GM23248 (cell line): ENCODE measurements around the gene TMPRSS3. TPM values are rescaled to one million over a fixed set of nuclear protein-coding genes. Genes with fewer than 3 reads are reported as not detected.

ENCODE experiments used
- DNase-seq: peaks from one replicate; pipeline ENCODE4 v3.0.0-alpha.2; 2015
- H2AFZ ChIP-seq: fragments of 200-600 bp; sonication (generic); 2 replicates; pipeline ENCODE4 v1.6.1; 2016; ENCODE audit warnings: antibody characterized with exemption
- H3F3A ChIP-seq: fragments of 200-600 bp; sonication (generic); 2 replicates; pipeline ENCODE4 v1.6.1; 2016; ENCODE audit warnings: mild to moderate bottlenecking, antibody characterized with exemption, mixed run types; ENCODE audit not compliant: insufficient read depth
- H3K27ac ChIP-seq: fragments of 200-600 bp; sonication (generic); 2 replicates; pipeline ENCODE4 v1.5.1; 2016; ENCODE audit warnings: mild to moderate bottlenecking
- H3K27me3 ChIP-seq: fragments of 200-600 bp; sonication (generic); replicated peaks from 2 replicates; pipeline ENCODE4 v1.6.1; 2016; ENCODE audit warnings: mild to moderate bottlenecking; ENCODE audit not compliant: insufficient read depth
- H3K36me3 ChIP-seq: fragments of 200-600 bp; sonication (generic); 2 replicates; pipeline ENCODE4 v1.6.1; 2016; ENCODE audit warnings: low read depth, mild to moderate bottlenecking
- H3K4me1 ChIP-seq: fragments of 200-600 bp; sonication (generic); 2 replicates; pipeline ENCODE4 v1.6.1; 2016; ENCODE audit warnings: mild to moderate bottlenecking; ENCODE audit not compliant: insufficient read depth
- H3K4me2 ChIP-seq: fragments of 200-600 bp; sonication (generic); one replicate; pipeline ENCODE4 v1.6.1; 2016; ENCODE audit warnings: mild to moderate bottlenecking; ENCODE audit not compliant: unreplicated experiment
- H3K4me3 ChIP-seq: fragments of 200-600 bp; sonication (generic); 2 replicates; pipeline ENCODE4 v1.5.1; 2016; ENCODE audit warnings: mild to moderate bottlenecking
- H3K79me2 ChIP-seq: fragments of 200-600 bp; sonication (generic); 2 replicates; pipeline ENCODE4 v1.6.1; 2016; ENCODE audit warnings: mild to moderate bottlenecking; ENCODE audit not compliant: insufficient read depth
- H3K9ac ChIP-seq: fragments of 200-600 bp; sonication (generic); 2 replicates; pipeline ENCODE4 v1.6.1; 2016; ENCODE audit warnings: mild to moderate bottlenecking
- H3K9me2 ChIP-seq: fragments of 200-600 bp; sonication (generic); 2 replicates; pipeline ENCODE4 v1.6.1; 2016; ENCODE audit warnings: mixed run types, mild to moderate bottlenecking, moderate library complexity; ENCODE audit not compliant: insufficient read depth
- H3K9me3 ChIP-seq: fragments of 200-600 bp; sonication (generic); one replicate; pipeline ENCODE4 v1.6.1; 2017; ENCODE audit warnings: low read depth
- H4K20me1 ChIP-seq: fragments of 200-600 bp; sonication (generic); 2 replicates; pipeline ENCODE4 v1.6.0; 2016; ENCODE audit not compliant: insufficient read depth
- EZH2 ChIP-seq: fragments of 200-600 bp; sonication (generic); IDR thresholded peaks from 2 replicates; pipeline ENCODE4 v1.6.1; 2018; ENCODE audit warnings: antibody characterized with exemption, mild to moderate bottlenecking; ENCODE audit not compliant: insufficient read depth, poor library complexity, severe bottlenecking
- EZH2phosphoT487 ChIP-seq: fragments of 200-600 bp; sonication (generic); IDR thresholded peaks from 2 replicates; pipeline ENCODE4 v1.6.1; 2018; ENCODE audit warnings: antibody characterized with exemption, moderate library complexity, mild to moderate bottlenecking, low read depth; ENCODE audit not compliant: insufficient read depth
- WGBS, 2 experiments: methylation state at CpG; one replicate each; pipeline ENCODE4 v1.1.6; 2015 to 2017; ENCODE audit warnings: low lambda C conversion rate in 2 of 2, low coverage in 1 of 2; ENCODE audit errors: missing lambda C conversion rate in 2 of 2; 5-methylcytosine and 5-hydroxymethylcytosine counted together
- in situ Hi-C: fragments of 300-500 bp; cut with MboI; formaldehyde crosslinking; loops from 2 replicates; pipeline ENCODE4 v1.15.0; 2020
- polyA plus RNA-seq: library from polyadenylated mRNA; unstranded; fragments of >200 nt; fragmentation: Nextera tagmentation; extraction: Ambion mirVana; gene quantifications from 2 replicates; pipeline ENCODE4 v1.2.1, GENCODE V29; 2016
- total RNA-seq: library from RNA; depleted of rRNA; stranded (reverse); fragments of >200 nt; shearing (Covaris generic); gene quantifications from 2 replicates; pipeline ENCODE4 v1.2.3, GENCODE V29; 2014

TMPRSS3 gene
- total and polyA plus RNA-seq, 2 experiments from 2014 or later, result not detected

DNA sequence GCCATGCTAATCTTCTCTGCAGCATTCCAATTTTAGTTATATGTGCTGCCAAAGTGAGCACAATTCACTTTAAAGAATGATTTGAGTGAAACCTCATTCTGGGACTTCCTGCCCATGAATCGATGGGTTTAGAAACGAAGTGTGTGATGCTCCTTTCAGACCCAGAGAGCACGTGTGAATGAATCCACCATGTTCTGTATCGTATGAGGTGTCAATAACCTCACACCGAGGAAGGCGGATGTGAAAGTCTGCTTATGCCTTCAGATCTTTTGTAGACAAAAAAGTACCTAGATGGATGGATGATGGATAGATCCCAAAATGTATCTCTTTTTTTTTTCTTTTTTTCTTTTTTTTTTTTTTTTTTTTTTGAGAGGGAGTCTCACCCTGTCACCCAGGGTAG lies 21.7 kb upstream of the TMPRSS3 start:
- Histone ChIP-seq H3F3A (no peaks in the 10 kb centered on the region), H3K27ac (no peak overlapping the region), H3K9me2 (no peaks in the 10 kb centered on the region), H3K9ac (no peak overlapping the region), H4K20me1 (no peaks in the 10 kb centered on the region), H3K27me3 (peaks cover 3% of the 10 kb centered on the region; the same call in 1 of the 2 replicates), H2AFZ (no peak overlapping the region), H3K4me1 (no peaks in the 10 kb centered on the region), H3K4me2 (no peak overlapping the region), H3K4me3 (no peak overlapping the region), H3K9me3 (no peaks in the 10 kb centered on the region), H3K36me3 (no peaks in the 10 kb centered on the region), H3K79me2 (no peaks in the 10 kb centered on the region)
- TF ChIP-seq EZH2phosphoT487 (no peak), EZH2 (no peak)
- WGBS, 2 experiments, result 51 to 54% methylated on average over 6 of the region's 6 CpGs
- in situ Hi-C loops, result no loop called here
- no peak for DNase-seq

DNA sequence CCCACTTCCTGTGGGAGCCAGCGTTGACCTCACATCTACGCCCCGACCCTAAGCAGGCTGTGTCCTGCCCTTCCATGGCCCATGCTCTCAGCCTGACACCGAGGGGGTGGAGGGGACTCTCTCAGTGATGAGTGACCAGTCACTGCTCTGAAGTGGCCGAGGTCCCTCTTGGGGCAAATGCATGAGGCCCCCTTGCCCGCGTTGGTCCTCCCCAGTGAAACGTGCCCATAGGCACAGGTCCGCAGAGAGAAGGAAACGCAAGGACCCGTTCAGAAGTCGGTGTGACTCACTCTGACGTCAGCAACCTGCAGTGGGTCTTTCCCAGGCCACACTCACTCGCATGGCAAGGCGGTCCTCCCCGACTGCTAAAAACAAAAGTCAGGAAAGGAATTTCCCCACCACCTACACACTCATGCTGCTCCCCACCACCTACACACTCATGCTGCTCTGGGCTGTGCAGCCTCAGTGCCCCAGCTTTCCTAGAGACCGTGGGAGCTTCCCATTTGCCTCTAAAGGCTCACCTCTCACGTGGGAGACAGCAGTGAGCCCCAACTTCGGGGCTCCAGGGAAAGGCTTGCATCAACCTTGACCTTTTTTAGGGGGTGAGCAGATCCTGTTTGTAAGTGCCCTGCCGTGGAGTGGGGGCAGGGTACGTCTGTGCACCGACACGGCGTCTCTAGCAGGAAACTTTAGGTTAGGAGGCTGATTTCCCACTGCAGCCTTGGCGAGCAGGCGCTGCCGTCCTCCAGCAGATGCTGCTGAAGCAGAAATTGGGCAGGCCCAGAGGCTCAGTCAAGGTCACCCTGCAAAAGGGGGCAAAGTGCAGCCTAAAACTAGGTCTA lies 19.3 kb upstream of the TMPRSS3 start:
- no peak overlapping the region for H3K4me2 ChIP-seq
- H3K36me3 ChIP-seq, result no peaks in the 10 kb centered on the region
- H3K9ac ChIP-seq, result no peak overlapping the region
- peak; percentile 60 for DNase-seq
- peaks cover 3% of the 10 kb centered on the region; the same call in 1 of the 2 replicates for H3K27me3 ChIP-seq
- H3K9me3 ChIP-seq, result no peaks in the 10 kb centered on the region
- no peaks in the 10 kb centered on the region for H3F3A ChIP-seq
- no peak for TF ChIP-seq EZH2
- no peak for TF ChIP-seq EZH2phosphoT487
- H3K27ac ChIP-seq, result no peak overlapping the region
- in situ Hi-C loops, result no loop called here
- H3K4me1 ChIP-seq, result no peaks in the 10 kb centered on the region
- no peaks in the 10 kb centered on the region for H3K79me2 ChIP-seq
- no peaks in the 10 kb centered on the region for H3K9me2 ChIP-seq
- no peak overlapping the region for H3K4me3 ChIP-seq
- no peaks in the 10 kb centered on the region for H4K20me1 ChIP-seq
- WGBS, 2 experiments, result 37 to 38% methylated on average over 27 of the region's 27 CpGs
- H2AFZ ChIP-seq, result no peak overlapping the region

DNA sequence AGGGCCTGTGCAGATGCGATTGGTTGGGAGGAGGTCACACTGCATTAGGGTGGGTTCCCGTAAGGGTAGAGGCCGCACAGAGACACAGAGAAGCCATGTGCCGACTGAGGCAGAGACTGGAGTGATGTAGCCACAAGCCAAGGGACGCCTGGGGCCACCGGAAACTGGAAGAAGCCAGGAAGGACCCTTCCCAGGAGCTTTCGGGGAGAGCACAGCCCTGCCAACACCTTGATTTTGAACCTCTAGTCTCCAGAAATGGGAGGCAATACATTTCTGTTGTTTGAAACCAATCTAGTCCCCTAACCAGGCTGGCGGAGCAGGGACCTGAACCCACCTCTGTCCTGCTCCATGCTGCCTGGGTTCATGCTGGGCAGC lies 18.7 kb upstream of the TMPRSS3 start:
- H4K20me1 ChIP-seq, result no peaks in the 10 kb centered on the region
- H3K9me2 ChIP-seq, result no peaks in the 10 kb centered on the region
- in situ Hi-C loops, result no loop called here
- no peak overlapping the region for H3K4me3 ChIP-seq
- no peak overlapping the region for H2AFZ ChIP-seq
- H3K36me3 ChIP-seq, result no peaks in the 10 kb centered on the region
- TF ChIP-seq EZH2phosphoT487 (no peak), EZH2 (no peak)
- H3K4me1 ChIP-seq, result no peaks in the 10 kb centered on the region
- no peaks in the 10 kb centered on the region for H3F3A ChIP-seq
- H3K9me3 ChIP-seq, result no peaks in the 10 kb centered on the region
- no peak overlapping the region for H3K4me2 ChIP-seq
- peaks cover 3% of the 10 kb centered on the region; the same call in 1 of the 2 replicates for H3K27me3 ChIP-seq
- WGBS, 2 experiments, result 62 to 77% methylated on average over 8 of the region's 8 CpGs
- no peak overlapping the region for H3K27ac ChIP-seq
- no peaks in the 10 kb centered on the region for H3K79me2 ChIP-seq
- no peak overlapping the region for H3K9ac ChIP-seq
- DNase-seq, result no peak

DNA sequence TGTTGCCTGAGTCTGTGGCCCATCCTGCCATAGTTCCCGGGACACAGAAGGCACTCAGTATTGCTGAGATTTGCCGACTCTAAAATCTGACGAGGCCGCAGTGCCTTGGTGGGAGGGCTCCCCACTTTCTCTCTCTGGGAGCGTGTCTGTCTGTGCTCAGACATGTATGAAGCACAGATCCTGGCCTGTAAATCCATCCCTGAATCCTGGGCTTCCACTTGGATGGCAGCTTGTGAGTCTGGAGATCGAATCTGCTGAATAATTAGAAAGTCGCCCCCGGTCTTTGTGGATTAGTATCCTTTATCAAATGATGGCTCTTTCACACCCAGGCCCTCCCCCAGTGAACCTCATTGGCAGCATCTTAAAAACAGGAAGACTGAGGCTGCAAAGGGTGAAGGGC lies 18.2 kb upstream of the TMPRSS3 start:
- Histone ChIP-seq H3K9ac (no peak overlapping the region), H3K9me3 (no peaks in the 10 kb centered on the region), H3K4me3 (no peak overlapping the region), H3K4me2 (no peak overlapping the region), H3K27ac (no peak overlapping the region), H3K4me1 (no peaks in the 10 kb centered on the region), H3F3A (no peaks in the 10 kb centered on the region), H3K9me2 (no peaks in the 10 kb centered on the region), H3K27me3 (peaks cover under 1% of the 10 kb centered on the region; the same call in 1 of the 2 replicates), H3K36me3 (no peaks in the 10 kb centered on the region), H3K79me2 (no peaks in the 10 kb centered on the region), H4K20me1 (no peaks in the 10 kb centered on the region), H2AFZ (no peak overlapping the region)
- 78 to 81% methylated on average over 8 of the region's 8 CpGs for WGBS, 2 experiments
- no peak for DNase-seq
- no peak for TF ChIP-seq EZH2
- TF ChIP-seq EZH2phosphoT487, result no peak
- in situ Hi-C loops, result no loop called here
